GM19023 (cell line): ENCODE measurements around the gene THSD4.

Experiments used
- ATAC-seq: cut with Tn5 transposase; IDR thresholded peaks from one replicate; pipeline ENCODE4 v1.9.1; 2021; ENCODE audit warnings: mild to moderate bottlenecking, moderate library complexity; ENCODE audit not compliant: unreplicated experiment

Gene THSD4

DNA sequence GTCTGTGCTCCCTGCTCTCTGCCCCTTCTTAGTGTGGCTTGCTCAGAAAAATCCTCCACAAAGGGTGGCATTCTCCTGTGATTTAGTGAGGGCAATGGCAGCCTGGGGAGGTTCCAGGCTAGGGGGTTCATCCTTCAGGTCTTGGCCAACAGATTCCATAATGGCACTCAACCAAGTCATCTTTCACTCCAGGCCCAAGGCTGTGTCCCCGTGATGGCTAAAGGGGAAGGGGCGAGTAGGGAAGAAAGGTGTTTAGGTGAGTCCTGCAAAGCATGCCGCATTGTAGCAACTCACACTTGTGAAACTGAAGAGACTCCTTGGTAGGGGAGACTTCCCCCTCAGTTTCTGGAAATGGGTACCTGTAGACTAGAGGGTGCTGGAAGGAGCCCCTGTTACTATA, 105.6 kb downstream of the THSD4 start:
- ATAC-seq = no peak

DNA sequence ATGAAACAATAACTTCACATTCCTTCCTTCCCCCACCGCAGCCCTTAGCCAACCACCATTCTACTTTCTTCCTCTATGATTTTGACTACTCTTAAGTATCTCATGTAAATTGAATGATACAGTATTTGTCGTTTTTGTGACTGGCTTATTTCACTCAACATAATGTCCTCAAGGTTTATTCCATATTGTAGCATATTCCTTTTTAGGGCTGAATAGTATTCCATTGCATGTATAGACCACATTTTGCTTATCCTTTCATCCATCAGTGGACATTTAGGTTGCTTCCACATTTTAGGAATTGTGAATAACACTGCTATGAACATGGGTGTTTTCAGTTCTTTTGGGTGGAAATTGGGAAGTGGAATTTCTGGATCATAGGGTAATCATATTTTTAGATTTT, 106.1 kb downstream of the THSD4 start:
- no peak for ATAC-seq

DNA sequence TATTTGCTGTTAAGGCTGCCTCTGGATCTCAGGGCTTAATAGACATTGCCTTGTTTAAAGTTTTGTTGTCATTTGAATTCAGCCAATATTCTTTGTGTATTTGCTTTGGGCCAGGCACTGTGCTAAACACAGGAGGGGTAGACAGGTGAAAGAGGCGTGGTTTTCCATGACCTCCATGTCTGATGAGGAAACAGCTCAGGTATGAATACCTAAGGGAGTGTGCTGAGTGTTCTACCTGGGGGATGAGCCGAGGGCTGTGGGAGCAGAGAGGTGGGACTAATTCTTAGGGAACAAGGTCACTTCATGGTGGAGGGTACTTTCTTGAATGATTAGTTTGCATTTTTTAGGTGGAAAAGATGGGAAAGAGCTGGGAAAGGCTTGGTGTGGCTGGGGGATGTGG, 108.2 kb downstream of the THSD4 start:
- no peak for ATAC-seq

DNA sequence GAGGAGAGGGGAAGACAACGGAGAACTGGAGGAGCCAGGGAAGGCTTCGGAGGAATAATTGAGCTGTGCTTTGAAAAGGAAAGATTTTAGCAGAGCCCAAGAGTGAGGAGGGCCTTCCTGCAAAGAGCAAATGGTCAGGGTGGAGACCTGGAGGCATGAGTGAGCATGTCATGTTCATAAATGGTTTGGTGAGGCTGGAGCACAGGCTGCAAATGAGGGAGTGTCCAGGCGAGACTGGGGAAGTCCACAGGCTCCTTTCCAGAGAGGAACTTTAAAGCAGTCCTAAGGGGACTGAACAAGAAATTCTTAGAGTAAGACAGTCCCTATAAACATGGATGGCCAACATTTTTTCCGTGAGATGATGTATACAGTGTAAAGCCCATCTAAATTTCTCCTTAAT, 108.8 kb downstream of the THSD4 start:
- no peak for ATAC-seq

DNA sequence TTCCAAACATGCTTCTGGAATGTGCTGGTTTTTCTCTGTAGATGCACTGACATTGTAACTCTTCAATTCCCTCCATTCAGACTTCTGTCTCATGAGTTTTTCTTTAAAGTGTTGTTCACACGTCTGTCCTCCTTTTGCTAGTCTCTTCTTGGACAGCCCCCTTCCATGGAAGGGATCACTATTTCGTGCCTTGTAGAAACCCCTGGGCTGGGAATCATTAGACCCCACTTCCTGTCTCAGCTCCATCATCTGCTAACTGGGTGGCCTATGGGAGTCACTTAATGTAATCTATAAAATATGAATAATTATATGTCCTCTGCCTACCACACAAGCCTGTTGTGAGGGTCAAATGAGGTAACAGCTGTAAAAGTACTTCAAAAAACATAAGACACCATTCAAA, 110.6 kb downstream of the THSD4 start:
- no peak for ATAC-seq

DNA sequence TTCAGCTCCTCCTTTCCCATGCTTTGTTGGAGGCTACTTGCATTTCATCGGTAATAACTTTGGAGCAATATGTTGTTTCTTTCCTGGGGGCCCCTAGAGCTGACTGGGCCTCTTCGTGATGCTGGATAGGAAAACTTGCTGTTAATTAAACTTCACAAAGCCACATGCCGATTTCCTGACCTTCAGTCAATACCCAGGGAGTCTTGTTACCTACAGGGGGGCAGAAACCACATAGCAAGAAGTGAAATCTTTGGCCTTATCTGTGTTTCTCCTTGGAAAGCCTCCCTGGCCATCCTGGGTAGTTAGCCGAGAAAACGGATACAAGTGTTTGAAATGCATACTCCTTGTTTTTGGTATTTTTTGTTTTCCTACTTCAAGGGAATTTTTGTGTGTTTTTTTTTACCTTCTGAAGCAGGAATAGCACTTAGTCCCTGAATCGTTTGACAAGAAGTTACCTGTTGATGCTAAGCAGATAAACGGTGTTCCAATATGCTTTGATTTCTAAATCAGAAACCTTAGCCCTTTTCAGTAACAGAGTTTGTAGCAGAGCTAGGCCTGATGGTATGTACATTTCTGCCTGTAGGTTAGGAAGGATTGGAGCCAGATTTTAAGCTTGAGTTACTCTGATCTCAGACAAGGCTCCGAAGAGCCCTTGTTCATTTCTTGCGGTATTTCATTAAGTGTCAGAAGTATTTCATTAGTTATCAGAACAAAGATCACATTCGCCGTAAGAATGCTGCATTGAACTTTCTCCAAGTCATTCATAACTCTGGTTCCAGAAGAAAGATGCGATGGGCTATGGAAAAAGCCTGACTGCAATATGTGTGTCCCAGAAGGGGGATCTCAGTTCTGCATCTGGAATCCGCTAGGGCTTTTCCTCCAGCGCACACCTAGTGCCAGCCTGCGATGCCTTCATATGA, 111.5 kb downstream of the THSD4 start:
- ATAC-seq = no peak

DNA sequence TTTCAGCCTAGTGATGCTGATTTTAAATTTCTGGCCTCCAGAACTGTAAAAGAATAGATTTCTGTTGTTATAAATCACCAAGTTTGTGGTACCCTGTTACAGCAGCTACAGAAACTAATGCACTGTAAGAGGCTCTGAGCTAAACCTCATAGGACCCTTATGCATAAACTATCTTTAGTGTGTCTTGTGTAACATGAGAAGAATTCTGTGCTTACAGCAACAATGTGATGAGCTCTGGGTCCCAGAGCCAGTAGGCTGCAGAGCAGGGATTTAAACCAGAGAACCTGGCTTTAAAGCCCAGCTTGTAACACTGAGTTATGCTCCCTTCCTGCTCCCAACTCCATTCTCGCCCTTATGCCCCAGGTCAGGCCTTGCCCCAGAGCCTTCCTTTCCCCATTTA, 113.1 kb downstream of the THSD4 start:
- ATAC-seq = no peak

DNA sequence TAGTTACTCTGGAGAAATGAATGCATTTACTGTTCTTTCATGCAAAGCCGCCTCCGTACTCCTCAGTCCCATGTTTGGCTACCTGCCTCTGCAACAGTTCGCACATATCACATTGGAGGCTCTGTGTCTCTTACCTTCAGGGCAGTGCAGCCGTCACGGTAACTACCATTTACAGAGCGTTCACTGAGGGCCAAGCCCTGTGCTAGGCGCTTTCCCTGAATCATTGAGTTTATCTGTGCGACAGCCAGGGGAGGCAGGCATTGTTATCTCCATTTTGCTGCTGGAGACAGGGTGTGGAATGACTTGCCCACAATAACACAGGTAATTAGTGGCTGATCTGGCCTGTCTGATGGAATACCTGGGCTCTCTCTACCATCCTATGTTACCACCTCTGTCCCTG, 115.0 kb downstream of the THSD4 start:
- no peak for ATAC-seq

DNA sequence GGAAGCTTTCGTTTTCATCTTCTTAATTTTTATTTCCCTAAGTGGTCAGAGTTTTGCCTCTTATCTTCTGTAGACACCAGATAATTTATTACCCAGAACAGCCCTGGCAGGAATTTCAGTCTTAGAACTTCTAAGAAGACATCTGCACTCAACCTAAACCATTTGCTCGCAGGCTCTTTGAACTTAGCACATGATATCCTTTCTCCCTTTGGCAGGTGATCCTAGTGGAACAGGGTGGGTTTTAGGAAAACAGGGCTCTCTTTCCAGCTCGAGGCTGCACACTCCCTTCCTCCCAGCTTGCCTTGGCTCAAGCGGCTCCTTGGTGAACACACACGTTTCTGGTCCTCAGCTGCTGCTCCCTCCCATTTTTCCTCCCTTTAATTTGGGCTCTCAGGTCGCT, 116.5 kb downstream of the THSD4 start:
- ATAC-seq = no peak

DNA sequence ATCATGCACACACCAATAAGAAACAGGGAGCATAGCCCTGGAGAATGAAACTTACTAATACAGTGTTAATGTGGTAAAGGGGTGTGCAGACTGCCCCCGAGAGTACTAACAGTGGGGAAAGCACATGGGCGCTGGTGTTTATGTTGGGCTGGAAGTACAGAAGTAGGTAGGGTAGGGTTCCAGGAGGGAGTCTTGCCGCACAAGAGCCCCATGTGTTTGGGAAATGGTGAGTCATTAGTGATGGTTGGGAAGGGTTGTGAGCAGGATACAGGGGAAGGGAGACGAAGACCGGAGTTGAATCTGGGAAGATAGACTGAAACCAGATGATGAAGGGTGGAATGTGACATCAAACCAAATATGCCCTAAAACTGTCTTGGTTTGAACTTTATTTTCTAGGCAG, 117.1 kb downstream of the THSD4 start:
- no peak for ATAC-seq

DNA sequence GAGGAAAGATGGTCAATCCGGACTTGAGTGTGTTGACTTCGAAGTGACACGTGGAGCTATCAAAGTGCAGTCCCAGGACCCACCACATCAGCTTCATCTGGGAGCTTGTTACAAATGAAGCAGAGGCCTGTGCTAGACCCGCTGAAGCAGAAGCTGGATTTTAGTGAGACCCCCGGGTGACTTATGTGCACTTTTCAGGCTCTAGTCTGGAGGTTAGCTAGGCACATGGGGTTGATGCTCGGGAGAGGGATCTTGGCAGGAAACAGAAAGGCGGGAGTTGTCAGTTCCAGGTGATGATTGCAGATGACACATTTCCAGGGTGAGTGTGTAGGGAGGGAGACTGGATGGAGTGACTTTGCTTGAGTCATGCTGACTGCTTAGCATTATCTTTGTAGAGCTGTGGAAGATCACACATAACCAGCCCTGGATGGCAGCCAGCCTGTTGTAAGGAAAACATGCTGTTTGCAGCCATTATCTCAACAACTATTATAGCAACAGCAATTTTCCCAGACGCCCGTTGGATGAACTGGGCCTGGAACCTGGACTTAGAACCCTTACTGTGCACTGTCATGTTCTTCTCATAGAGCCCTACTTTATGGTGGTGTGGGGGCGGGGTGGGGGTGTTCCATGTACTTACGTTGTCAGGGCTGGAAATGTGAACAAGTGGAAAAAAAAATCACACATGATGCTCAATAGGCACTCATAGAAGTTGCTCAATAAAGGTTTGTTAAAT, 122.4 kb downstream of the THSD4 start:
- no peak for ATAC-seq

DNA sequence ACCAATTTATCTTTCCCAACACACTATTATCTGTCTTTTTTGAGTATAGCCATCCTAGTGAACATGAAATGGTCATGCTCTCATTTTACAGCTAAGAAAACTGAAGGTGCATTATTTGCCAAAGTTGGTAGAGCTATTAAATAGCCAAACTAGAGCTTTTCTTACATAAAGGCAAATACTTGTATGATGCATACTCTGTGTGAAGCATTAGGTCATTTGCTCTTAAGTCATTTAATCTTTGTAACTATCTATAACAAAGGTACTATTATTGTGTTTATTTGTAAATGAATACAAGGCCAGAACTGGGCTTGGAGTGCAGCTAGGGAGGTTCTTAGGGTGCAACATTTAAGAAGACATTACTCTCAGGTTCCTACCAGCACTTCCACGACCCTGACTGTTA, 123.7 kb downstream of the THSD4 start:
- no peak for ATAC-seq

DNA sequence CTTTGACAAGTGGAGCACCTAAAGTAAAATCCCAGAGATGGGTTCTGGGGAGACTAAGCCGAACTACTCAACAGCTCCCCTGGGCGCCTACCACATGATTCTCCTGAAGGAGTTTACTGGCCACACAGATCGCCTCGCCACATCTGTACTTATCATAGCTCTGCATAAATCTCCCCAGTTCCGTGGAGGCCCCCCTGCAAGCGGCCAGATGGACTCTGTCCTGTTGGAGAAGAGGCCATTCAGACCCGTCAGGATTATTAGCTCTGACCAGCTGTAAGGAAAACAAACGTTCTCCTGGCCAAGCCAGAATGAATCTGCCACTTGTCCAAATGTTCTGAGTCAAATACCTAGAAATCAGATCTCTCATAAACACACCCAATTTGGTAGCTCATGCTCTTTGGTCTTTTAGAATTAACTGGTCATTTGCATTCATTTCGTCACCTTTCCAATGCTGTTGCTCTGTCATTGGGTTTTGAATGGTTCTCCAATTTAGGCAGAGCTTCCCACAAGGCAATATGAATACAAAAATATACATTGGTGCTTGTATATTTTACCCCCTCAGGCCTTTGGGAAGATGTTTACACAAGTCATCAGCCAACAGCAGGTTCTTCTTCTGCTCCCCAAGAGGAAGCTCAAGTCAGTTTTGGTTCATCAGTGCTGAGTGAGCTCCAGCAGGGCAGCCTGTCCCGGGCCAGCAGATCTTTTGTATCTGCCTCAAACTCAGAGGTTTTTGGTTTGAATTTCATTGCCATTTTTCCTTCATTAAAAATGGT, 124.5 kb downstream of the THSD4 start:
- ATAC-seq = no peak

DNA sequence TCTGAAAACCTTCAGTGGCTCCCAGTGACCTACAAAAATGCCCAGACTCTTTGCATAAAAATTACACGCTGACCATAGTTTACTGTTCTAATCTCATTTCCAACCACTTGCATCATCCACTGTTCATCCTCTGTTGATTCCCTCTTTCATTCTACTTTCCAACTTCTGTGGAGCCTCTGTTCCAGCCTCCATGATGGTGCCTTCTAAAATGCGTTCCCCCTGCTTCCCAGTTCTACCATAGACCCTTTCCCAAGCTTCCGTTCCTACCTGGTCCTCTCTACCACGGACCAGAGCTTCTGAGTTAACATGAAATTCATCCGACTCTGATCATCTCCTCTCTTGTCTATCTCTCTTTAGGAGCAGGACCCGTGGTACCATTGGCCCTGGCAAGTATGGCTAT, 127.0 kb downstream of the THSD4 start:
- ATAC-seq = no peak

DNA sequence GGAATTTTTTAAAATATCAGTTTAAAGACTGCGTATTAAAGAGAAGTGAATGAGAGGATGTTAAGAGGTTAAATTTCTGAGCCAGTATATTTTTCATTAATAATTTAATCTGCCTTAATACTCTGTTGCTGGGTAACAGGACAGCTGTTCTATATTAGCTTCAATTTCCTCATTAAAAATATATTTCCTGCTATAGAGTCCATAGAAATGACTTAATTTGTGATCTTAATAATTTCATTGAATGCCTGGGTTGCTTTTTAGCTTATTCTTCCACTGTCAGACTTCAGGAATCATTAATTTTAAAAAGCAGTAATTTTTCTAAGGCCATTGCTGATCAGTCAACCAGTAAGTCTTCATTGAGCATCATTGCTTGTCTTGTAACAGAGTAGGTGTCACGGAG, 129.0 kb downstream of the THSD4 start:
- no peak for ATAC-seq

DNA sequence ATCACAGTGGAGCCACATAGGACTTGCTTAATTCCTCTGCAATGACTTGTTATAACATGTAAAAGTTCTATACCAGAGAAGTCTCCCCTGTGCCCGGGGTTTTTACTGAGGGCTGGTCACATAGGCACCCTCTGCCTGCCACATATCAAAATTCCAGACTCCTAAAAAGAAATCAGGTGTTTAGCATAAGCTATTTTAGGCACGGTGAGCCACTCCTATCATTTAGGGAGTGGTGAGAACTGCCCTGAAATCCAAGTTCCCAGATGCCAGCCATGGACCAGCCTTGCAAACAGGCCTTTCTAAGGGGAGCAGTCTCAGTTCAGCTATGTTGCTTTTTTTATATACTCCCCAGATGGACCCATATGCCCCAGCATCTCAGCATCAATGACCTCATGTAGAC, 130.3 kb downstream of the THSD4 start:
- no peak for ATAC-seq

DNA sequence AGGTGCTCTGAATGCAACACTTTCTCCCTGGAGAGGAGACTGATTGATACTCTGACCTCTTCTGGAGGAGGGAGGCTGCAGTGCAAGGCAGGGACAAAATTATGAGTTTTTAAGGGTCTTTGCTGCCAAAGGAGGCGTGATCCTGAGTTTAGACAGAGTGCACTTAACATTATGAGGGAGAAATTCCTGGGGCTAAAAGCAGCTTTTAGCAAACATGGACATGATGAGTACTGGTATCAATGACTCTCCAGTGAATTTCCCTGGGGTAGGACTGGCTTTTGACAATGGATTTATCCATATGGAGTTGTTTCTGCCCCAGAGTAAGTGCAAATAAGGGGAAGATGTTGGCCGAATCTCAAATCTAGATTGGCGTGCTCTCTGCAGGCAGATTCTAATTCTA, 133.1 kb downstream of the THSD4 start:
- ATAC-seq = no peak

DNA sequence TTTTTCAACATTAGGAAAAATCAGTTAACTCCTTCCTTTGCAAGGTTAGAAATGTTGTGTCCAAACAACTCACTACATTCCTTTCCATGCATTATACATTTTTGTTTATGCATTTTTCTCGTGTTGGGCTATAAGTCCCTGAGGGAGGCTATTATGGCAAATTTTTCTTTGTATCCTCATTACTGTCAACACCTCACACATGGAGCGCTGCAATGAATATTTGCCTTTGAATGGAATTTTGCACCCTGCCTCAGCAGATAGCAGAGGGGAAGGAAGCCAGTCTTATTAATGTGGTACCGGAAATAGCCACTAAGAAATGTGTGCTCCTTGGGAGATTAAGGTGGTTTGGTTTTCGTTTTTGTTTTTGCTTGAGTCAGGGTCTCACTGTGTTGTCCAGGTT, 134.7 kb downstream of the THSD4 start:
- no peak for ATAC-seq

DNA sequence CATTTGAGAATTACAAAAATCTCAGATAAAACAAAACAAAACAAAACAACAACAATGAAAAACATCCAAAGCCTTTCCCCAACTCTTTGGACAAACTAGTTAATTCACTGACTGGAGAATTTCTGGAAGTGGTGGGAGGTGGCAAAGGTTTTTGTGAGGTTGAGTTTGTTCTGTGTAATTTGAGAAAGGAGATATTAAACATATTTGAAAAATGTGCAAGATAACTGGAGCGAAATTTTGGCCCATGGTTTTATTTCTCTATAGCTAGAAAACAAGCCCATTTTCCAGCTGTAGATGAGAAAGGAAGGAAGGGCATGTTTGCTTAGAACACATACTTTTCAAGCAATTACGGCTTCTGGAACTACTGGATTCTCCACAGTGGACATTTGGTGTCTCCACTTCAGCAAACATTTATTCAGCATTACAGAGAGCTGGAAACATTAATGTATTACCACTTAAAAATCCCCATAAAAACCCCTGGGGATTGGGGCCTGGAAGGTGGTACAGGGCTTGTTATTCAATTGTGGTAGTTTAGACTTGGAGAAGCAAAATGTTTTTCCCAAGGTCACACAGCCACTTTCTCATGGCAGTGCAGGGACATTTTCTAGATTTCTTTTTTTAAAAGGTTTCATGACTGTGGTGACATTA, 135.8 kb downstream of the THSD4 start:
- ATAC-seq = no peak

DNA sequence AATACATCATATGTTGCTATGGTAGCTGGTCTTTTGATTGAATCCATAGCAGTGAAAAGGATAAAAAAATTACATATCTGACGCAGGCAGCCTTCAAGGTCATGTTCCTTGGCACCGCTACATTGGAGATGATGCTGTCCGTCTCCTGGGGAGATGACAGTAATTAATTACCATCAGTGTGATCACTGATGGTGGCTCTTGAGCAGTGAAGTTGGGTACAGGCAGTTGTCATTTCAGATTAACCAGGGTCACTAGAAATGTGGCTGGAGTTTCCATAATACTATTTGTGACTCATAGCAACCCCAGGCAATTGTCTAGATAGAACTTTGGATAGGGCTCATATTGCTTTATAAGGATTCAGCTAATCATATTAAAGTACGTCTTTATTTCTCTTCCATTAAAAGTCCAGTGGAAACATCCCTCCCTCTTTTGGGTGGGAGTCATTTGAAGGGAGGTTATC, 136.3 kb downstream of the THSD4 start:
- no peak for ATAC-seq
